Measurements from ENCODE around the gene ADORA1. TPM values are rescaled to one million over a fixed set of nuclear protein-coding genes. Genes with fewer than 3 reads are reported as not detected.

ADORA1 gene
- total RNA-seq, 4 donors from 2014 or later, result 1.3 to 5.6 TPM; not detected in 2

- no peak overlapping the region for H3K27ac ChIP-seq
- WGBS, 2 donors (ENCODE audit: low coverage in 1 of 2), result 87 to 93% methylated on average over 3 of the region's 3 CpGs
- no peak overlapping the region for H3K4me3 ChIP-seq
Measured at GRCh38 chr1:203187689-203188264, 60.3 kb downstream of the ADORA1 start.

GRCh38 chr1:203188686-203189232, 61.2 kb downstream of the ADORA1 start:
- Histone ChIP-seq H3K36me3 (no peaks in the 10 kb centered on the region), H3K4me3 (no peak overlapping the region), H3K9me3 (no peaks in the 10 kb centered on the region), H3K27ac (no peak overlapping the region), H3K4me1 (peaks cover 0 to 10% (median 0%) of the 10 kb centered on the region in 4 donors), H3K27me3 (no peaks in the 10 kb centered on the region)
- DNase-seq, result no peak
- intact Hi-C loops (cut with DNase I; ENCODE audit: low total_unique reads) (no loop called here), in situ Hi-C loops (cut with MboI; ENCODE audit: low pct_ligation_motif_present in 1 of 4, low pct_unique_long_range_greater_than_20kb in 1 of 4, low sequenced_read_pairs in 3 of 4) (no loop called here)
- 20 to 60% methylated on average over 2 to 4 of the region's 4 CpGs for WGBS, 2 donors (ENCODE audit: low coverage in 1 of 2)
- TF ChIP-seq EP300 (IDR thresholded peaks at IDR 0.05; ENCODE audit: low read depth) (no peak), POLR2A (IDR thresholded peaks at IDR 0.05) (no peak), CTCF (IDR thresholded peaks at IDR 0.05) (no peak), POLR2AphosphoS5 (IDR thresholded peaks at IDR 0.05) (no peak)

More at GRCh38 chr1:203187689-203188264, 60.3 kb downstream of the ADORA1 start:
- H3K36me3 ChIP-seq, result no peaks in the 10 kb centered on the region
- H3K9me3 ChIP-seq, result no peaks in the 10 kb centered on the region
- DNase-seq, result no peak
- TF ChIP-seq POLR2AphosphoS5 (IDR thresholded peaks at IDR 0.05) (no peak), EP300 (IDR thresholded peaks at IDR 0.05; ENCODE audit: low read depth) (no peak), CTCF (IDR thresholded peaks at IDR 0.05) (no peak), POLR2A (IDR thresholded peaks at IDR 0.05) (no peak)
- intact Hi-C loops (cut with DNase I; ENCODE audit: low total_unique reads), result no loop called here
- peaks cover 0 to 10% (median 0%) of the 10 kb centered on the region in 4 donors for H3K4me1 ChIP-seq
- no peaks in the 10 kb centered on the region for H3K27me3 ChIP-seq
- in situ Hi-C loops (cut with MboI; ENCODE audit: low pct_ligation_motif_present in 1 of 4, low pct_unique_long_range_greater_than_20kb in 1 of 4, low sequenced_read_pairs in 3 of 4), result no loop called here

GRCh38 chr1:203189951-203190352, 62.4 kb downstream of the ADORA1 start:
- DNase-seq, result no peak
- in situ Hi-C loops (cut with MboI; ENCODE audit: low pct_ligation_motif_present in 1 of 4, low pct_unique_long_range_greater_than_20kb in 1 of 4, low sequenced_read_pairs in 3 of 4), result no loop called here
- H3K36me3 ChIP-seq, result no peaks in the 10 kb centered on the region
- no peak for TF ChIP-seq POLR2A (IDR thresholded peaks at IDR 0.05)
- no peak for TF ChIP-seq EP300 (IDR thresholded peaks at IDR 0.05; ENCODE audit: low read depth)
- no peak for TF ChIP-seq POLR2AphosphoS5 (IDR thresholded peaks at IDR 0.05)
- TF ChIP-seq CTCF (IDR thresholded peaks at IDR 0.05), result no peak
- H3K4me1 ChIP-seq, result peaks cover 0 to 10% (median 0%) of the 10 kb centered on the region in 4 donors
- no peak overlapping the region for H3K27ac ChIP-seq
- WGBS, 2 donors (ENCODE audit: low coverage in 1 of 2), result 62 to 100% methylated on average over 1 to 7 of the region's 7 CpGs
- H3K9me3 ChIP-seq, result no peaks in the 10 kb centered on the region
- intact Hi-C loops (cut with DNase I; ENCODE audit: low total_unique reads), result no loop called here
- no peak overlapping the region for H3K4me3 ChIP-seq
- H3K27me3 ChIP-seq, result no peaks in the 10 kb centered on the region

- H3K4me1 ChIP-seq, result peaks cover 0 to 10% (median 0%) of the 10 kb centered on the region in 4 donors
- H3K27me3 ChIP-seq, result no peaks in the 10 kb centered on the region
- no peak overlapping the region for H3K27ac ChIP-seq
- in situ Hi-C loops (cut with MboI; ENCODE audit: low pct_ligation_motif_present in 1 of 4, low pct_unique_long_range_greater_than_20kb in 1 of 4, low sequenced_read_pairs in 3 of 4) (no loop called here), intact Hi-C loops (cut with DNase I; ENCODE audit: low total_unique reads) (no loop called here)
- no peak for TF ChIP-seq EP300 (IDR thresholded peaks at IDR 0.05; ENCODE audit: low read depth)
- TF ChIP-seq POLR2A (IDR thresholded peaks at IDR 0.05), result no peak
- H3K9me3 ChIP-seq, result no peaks in the 10 kb centered on the region
- WGBS, 2 donors (ENCODE audit: low coverage in 1 of 2), result 87 to 88% methylated on average over 2 of the region's 2 CpGs
- H3K36me3 ChIP-seq, result no peaks in the 10 kb centered on the region
- no peak overlapping the region for H3K4me3 ChIP-seq
- no peak for DNase-seq
Measured at GRCh38 chr1:203190949-203191348, 63.4 kb downstream of the ADORA1 start.

All from transverse colon (tissue), 4 donors.